Measurements from ENCODE around the gene KCTD7. TPM values are rescaled to one million over a fixed set of nuclear protein-coding genes. Genes with fewer than 3 reads are reported as not detected.
"Not testable (repeated sequence)": the region's sequence is repeated elsewhere in the genome, so short reads cannot be mapped to it uniquely, and the experiment has no call there.

Gene KCTD7
- total RNA-seq, 2 donors from 2014 or later: 12.2 to 14.9 TPM

DNA sequence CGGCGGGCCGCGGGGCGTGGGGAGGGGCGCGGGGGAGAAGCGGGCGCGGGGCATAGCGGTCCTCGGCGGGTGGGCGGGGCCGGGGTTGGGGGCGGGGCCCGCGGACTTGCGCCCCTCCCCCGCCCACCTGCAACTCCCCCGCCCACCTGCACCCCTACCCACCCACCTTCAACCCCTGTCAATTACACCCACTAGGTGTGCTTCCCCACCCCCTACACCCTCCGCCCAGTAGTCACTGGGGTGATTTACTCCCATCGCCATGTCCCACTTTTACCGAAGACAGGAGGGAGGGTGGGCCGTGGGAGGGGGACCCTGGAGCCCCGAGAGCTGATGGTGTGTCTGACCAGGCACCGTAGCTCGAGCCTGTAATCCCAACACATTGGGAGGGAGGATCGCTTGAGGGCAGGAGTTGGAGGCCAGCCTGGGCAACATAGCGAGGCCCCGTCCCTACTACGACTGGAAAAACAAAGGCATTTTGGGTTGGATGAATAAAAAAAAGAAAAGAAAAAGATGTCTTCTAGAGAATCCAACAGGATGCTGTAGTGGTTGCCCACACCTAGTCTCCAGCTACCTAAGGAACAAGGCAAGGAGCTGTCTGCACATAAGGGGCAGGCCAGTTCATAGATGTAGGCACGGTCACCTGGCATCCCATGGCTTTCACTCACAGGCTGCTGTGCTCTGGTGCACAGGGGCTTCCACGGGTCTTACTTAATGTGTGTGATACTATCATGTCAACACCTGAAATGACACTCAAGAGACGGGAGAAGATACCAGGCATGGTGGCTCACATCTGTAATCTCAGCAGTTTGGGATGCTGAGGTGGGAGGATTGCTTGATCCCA is 761 bp downstream of the KCTD7 start:
- H3K36me3 Mint-ChIP-seq (ENCODE audit: insufficient read depth in 2 of 2): peaks cover 1 to 2% of the 10 kb centered on the region in 2 donors
- H3K27ac Mint-ChIP-seq: peak overlapping the region; percentile 36
- ATAC-seq (replicated peaks in 1 of 2): no peak
- H3K4me1 Mint-ChIP-seq (ENCODE audit: low read depth): peaks cover 47% of the 10 kb centered on the region
- H3K27me3 Mint-ChIP-seq (ENCODE audit: low read depth): no peaks in the 10 kb centered on the region
- H3K4me3 Mint-ChIP-seq: peak overlapping the region; percentile 80 to 91
- no peaks in the 10 kb centered on the region for H3K9me3 Mint-ChIP-seq
- DNase-seq: peak in 1 of 2 donors; percentile 15

DNA sequence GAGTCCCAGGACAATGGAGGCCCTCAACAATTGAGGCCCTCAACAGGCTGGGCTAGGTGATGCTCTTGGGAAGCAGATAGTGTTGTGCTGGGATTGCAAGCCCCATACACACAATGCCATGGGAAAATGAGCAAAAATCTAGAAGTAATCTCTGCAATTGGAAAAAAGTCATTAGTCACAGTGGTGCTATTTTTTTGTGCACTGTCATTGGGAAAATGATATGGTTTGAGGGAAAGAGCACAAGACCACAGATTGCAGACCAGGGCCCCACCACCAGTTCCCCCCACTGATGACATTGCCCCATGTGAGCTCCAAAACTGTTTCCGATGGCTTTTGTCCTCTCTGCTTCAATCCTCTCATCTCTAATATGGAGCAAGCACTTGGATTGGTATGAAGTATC is 1.9 kb downstream of the KCTD7 start:
- ATAC-seq (replicated peaks in 1 of 2): no peak
- Mint-ChIP-seq H3K27ac (peak overlapping the region; percentile 75), H3K36me3 (ENCODE audit: insufficient read depth in 2 of 2) (peaks cover 2 to 4% of the 10 kb centered on the region in 2 donors), H3K27me3 (ENCODE audit: low read depth) (no peaks in the 10 kb centered on the region), H3K9me3 (no peaks in the 10 kb centered on the region), H3K4me1 (ENCODE audit: low read depth) (peaks cover 49% of the 10 kb centered on the region), H3K4me3 (peak overlapping the region; percentile 61 to 66)
- DNase-seq: no peak

DNA sequence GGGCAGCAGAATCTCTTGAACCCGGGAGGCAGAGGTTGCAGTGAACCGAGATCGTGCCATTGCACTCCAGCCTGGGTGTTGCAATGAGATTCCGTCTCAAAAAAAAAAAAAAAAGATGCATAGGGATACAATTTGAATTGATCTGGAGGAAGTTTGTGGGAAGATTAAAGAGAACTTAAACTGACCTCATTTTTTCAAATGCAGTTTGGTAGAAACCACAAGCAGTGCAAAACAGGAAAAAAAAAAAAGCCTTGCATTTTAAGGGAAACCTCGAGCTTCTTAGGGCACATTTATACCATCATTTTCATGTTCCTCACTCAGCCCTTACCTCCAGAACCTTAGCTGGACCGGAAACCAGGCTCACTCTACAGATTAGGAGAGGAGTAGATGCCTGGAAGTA is 2.8 kb downstream of the KCTD7 start:
- Mint-ChIP-seq H3K27ac (peak overlapping the region; percentile 34), H3K9me3 (no peaks in the 10 kb centered on the region), H3K4me1 (ENCODE audit: low read depth) (peaks cover 55% of the 10 kb centered on the region), H3K4me3 (peak overlapping the region; percentile 61 to 66), H3K27me3 (ENCODE audit: low read depth) (no peaks in the 10 kb centered on the region), H3K36me3 (ENCODE audit: insufficient read depth in 2 of 2) (peaks cover 2 to 4% of the 10 kb centered on the region in 2 donors)
- no peak for ATAC-seq (replicated peaks in 1 of 2)
- no peak for DNase-seq

- no peak overlapping the region for H3K27ac Mint-ChIP-seq
- no peaks in the 10 kb centered on the region for H3K9me3 Mint-ChIP-seq
- peaks cover 43% of the 10 kb centered on the region for H3K4me1 Mint-ChIP-seq (ENCODE audit: low read depth)
- no peaks in the 10 kb centered on the region for H3K27me3 Mint-ChIP-seq (ENCODE audit: low read depth)
- H3K4me3 Mint-ChIP-seq: no peak overlapping the region
- ATAC-seq (replicated peaks in 1 of 2): no peak
- DNase-seq: no peak
- H3K36me3 Mint-ChIP-seq (ENCODE audit: insufficient read depth in 2 of 2): peaks cover 4 to 12% of the 10 kb centered on the region in 2 donors
Observed at GRCh38 chr7:66634816-66635215, 6.1 kb downstream of the KCTD7 start.

DNA sequence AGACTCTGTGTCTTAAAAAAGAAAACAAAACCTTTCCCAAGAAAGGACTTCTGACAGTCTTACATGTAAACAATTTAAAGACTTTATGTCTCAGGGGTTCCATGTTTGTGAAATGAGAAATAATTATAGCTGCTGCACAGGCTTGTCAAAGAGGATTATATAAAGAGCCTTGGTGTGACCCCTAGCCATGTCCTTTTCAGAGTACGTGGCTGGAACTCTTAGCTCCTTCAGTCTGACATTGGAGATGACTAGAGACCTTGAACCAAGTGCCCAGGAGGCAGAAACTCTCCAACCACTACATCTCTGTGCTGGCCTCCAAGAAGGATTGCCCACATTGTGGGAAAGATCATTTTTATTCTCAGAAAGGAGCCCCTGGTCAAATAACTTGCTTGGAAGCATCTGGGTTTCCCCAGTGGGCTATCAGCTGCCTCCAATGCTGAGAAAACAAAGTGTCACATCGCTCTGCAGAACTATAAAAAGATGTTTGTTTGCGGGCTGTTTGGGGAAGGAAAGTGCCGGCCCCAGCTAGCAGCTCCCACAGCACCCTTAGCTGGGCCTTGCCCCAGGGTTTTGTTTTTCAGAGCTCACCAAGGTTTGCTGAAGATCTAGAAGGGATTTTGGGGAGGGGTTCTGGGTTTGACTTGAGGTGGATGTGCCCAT is 6.8 kb downstream of the KCTD7 start:
- H3K9me3 Mint-ChIP-seq; H3K27ac Mint-ChIP-seq; DNase-seq; H3K27me3 Mint-ChIP-seq (ENCODE audit: low read depth): not testable (repeated sequence)
- Mint-ChIP-seq H3K4me3 (peak overlapping the region in 1 of 2 donors; percentile 23), H3K36me3 (ENCODE audit: insufficient read depth in 2 of 2) (peaks cover 4 to 17% of the 10 kb centered on the region in 2 donors), H3K4me1 (ENCODE audit: low read depth) (peaks cover 37% of the 10 kb centered on the region)
- ATAC-seq (replicated peaks in 1 of 2): peak in 1 of 2 donors; percentile 13

- peak overlapping the region; percentile 22 for H3K27ac Mint-ChIP-seq
- peaks cover 4 to 18% of the 10 kb centered on the region in 2 donors for H3K36me3 Mint-ChIP-seq (ENCODE audit: insufficient read depth in 2 of 2)
- ATAC-seq (replicated peaks in 1 of 2) (peak; percentile 94 to 96), DNase-seq (peak; percentile 46 to 56)
- H3K4me3 Mint-ChIP-seq: peak overlapping the region in 1 of 2 donors; percentile 23
- H3K4me1 Mint-ChIP-seq (ENCODE audit: low read depth): peaks cover 31% of the 10 kb centered on the region
- not testable (repeated sequence) for H3K9me3 Mint-ChIP-seq; H3K27me3 Mint-ChIP-seq (ENCODE audit: low read depth)
Observed at GRCh38 chr7:66635982-66636546, 7.4 kb downstream of the KCTD7 start.

GRCh38 chr7:66638309-66639099 is 9.8 kb downstream of the KCTD7 start:
- ATAC-seq (replicated peaks in 1 of 2) (no peak), DNase-seq (no peak)
- Mint-ChIP-seq H3K4me1 (ENCODE audit: low read depth) (peaks cover 20% of the 10 kb centered on the region), H3K9me3 (no peaks in the 10 kb centered on the region), H3K4me3 (no peak overlapping the region), H3K27me3 (ENCODE audit: low read depth) (no peaks in the 10 kb centered on the region), H3K27ac (no peak overlapping the region), H3K36me3 (ENCODE audit: insufficient read depth in 2 of 2) (peaks cover 4 to 16% of the 10 kb centered on the region in 2 donors)

DNA sequence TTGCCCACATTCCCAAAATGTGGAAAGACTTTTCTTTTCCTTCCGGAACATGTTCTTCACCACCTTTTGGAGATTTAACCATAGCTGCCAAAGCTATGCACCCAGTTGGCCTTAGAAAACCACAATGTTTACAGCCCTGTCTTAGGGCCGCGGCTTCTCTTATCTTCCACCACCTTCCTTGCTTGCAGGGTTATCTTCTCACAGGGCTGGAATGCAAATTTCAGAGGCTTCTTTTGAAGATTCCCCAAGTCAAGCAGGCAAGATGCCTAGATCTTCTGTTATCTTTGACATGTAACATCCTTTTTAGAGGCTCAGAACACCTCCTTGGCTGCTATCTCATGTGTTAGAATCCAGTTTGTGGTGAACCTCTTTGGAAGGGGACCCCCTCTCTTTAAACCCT is 11.1 kb downstream of the KCTD7 start:
- Mint-ChIP-seq H3K36me3 (ENCODE audit: insufficient read depth in 2 of 2) (peaks cover 0 to 21% of the 10 kb centered on the region in 2 donors), H3K27me3 (ENCODE audit: low read depth) (no peaks in the 10 kb centered on the region), H3K4me3 (no peak overlapping the region), H3K27ac (no peak overlapping the region), H3K4me1 (ENCODE audit: low read depth) (peaks cover 14% of the 10 kb centered on the region), H3K9me3 (no peaks in the 10 kb centered on the region)
- no peak for DNase-seq
- no peak for ATAC-seq (replicated peaks in 1 of 2)

- peaks cover 0 to 21% of the 10 kb centered on the region in 2 donors for H3K36me3 Mint-ChIP-seq (ENCODE audit: insufficient read depth in 2 of 2)
- no peak overlapping the region for H3K4me3 Mint-ChIP-seq
- H3K27me3 Mint-ChIP-seq (ENCODE audit: low read depth): no peaks in the 10 kb centered on the region
- DNase-seq: no peak
- ATAC-seq (replicated peaks in 1 of 2): no peak
- peaks cover 14% of the 10 kb centered on the region for H3K4me1 Mint-ChIP-seq (ENCODE audit: low read depth)
- H3K9me3 Mint-ChIP-seq: no peaks in the 10 kb centered on the region
- no peak overlapping the region for H3K27ac Mint-ChIP-seq
Observed at GRCh38 chr7:66640802-66641525, 12.3 kb downstream of the KCTD7 start.

- H3K27ac Mint-ChIP-seq: no peak overlapping the region
- H3K9me3 Mint-ChIP-seq: no peaks in the 10 kb centered on the region
- peaks cover 0 to 21% of the 10 kb centered on the region in 2 donors for H3K36me3 Mint-ChIP-seq (ENCODE audit: insufficient read depth in 2 of 2)
- no peak overlapping the region for H3K4me3 Mint-ChIP-seq
- DNase-seq (no peak), ATAC-seq (replicated peaks in 1 of 2) (no peak)
- peaks cover 8% of the 10 kb centered on the region for H3K4me1 Mint-ChIP-seq (ENCODE audit: low read depth)
- H3K27me3 Mint-ChIP-seq (ENCODE audit: low read depth): no peaks in the 10 kb centered on the region
Observed at GRCh38 chr7:66641526-66641871, 12.8 kb downstream of the KCTD7 start.

DNA sequence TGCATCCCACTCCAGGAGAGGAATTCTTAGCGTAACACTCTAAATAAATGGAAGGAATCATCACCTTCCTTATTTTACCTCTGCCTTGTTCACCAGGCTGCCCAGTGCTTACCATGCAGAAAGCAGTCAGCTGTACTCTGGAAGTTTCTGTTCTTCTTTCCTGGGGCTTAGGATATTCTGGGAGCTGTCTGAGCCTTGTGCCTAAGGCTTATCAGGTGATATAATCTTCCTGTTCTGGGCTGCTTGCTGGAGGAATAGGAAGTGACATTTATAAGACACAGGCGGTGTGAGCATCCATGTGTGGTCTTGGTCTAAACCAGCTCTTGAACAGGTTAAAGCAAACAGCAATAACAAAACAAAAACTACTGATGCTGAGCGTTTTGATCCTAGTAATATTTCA is 13.5 kb downstream of the KCTD7 start:
- DNase-seq (no peak), ATAC-seq (replicated peaks in 1 of 2) (no peak)
- H3K4me3 Mint-ChIP-seq: no peak overlapping the region
- H3K27ac Mint-ChIP-seq: no peak overlapping the region
- H3K36me3 Mint-ChIP-seq (ENCODE audit: insufficient read depth in 2 of 2): peaks cover 0 to 20% of the 10 kb centered on the region in 2 donors
- H3K27me3 Mint-ChIP-seq (ENCODE audit: low read depth): no peaks in the 10 kb centered on the region
- no peaks in the 10 kb centered on the region for H3K9me3 Mint-ChIP-seq
- H3K4me1 Mint-ChIP-seq (ENCODE audit: low read depth): peaks cover 6% of the 10 kb centered on the region

DNA sequence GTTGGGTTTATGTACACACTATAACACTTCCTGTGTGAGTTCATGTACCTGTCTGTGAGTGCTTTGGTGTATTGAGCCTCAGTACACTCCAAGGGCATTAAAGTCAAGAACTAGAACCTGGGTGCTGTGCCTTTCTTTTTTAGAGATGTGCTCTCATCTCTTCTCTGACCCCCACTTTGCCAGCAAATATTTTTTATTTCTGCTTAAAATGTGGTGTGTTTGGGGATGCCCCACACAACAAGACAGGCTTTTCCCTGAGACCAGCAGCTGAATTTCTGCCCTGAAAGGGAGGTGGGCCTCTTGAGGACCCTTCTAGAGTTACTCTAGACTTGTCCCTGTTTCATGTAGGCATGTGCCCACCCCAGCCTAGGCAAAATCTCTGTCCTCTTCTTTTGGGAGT is 14.3 kb downstream of the KCTD7 start:
- H3K4me3 Mint-ChIP-seq: no peak overlapping the region
- H3K36me3 Mint-ChIP-seq (ENCODE audit: insufficient read depth in 2 of 2): peaks cover 0 to 20% of the 10 kb centered on the region in 2 donors
- H3K4me1 Mint-ChIP-seq (ENCODE audit: low read depth): peaks cover 6% of the 10 kb centered on the region
- ATAC-seq (replicated peaks in 1 of 2): no peak
- H3K27ac Mint-ChIP-seq: peak overlapping the region; percentile 56
- H3K27me3 Mint-ChIP-seq (ENCODE audit: low read depth): no peaks in the 10 kb centered on the region
- no peak for DNase-seq
- H3K9me3 Mint-ChIP-seq: no peaks in the 10 kb centered on the region

Data from activated T-cell treated with anti-CD3 and anti-CD28 coated beads, Interleukin-2, amount 50 U/mL, for 72 hours (primary cell).